ENCODE results near the gene MTUS2.

DNA sequence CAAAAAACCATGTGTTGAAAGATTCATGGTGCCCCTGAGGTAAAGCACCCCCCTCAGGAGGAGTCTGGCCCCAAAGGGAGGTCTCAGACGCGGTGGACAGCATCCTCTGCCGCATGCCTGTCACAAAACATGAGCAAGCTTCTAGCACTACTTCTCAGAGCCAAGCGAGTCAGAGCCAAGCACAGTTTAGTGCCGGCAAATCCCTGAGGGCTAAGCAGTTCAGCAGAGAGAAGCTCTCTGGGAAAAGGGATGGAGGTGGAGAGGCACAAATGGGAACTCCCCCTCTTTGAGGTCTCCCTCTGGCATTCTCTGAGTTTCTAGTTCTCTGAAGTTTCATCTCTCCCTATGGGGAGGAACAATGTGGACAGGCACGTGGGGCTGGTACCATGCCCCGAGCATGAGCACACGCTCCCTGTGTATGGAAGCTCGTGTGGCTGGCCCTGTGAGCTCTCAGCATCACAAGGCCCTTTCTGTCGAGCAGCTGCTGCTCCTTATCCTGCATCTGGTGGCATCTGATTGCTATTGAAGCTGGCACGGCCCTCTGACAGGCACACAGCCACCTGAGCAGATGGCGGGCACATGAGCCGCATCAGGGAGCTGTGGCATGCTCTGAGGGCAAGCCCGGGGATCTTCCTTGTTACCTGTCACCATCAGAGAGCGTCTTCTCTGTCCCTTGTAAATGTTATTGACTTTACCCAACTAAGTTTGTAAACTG is 450.3 kb downstream of the MTUS2 start:
- no peak for TF ChIP-seq EZH2 (IDR thresholded peaks at IDR 0.05; ENCODE audit: borderline replicate concordance, low read length)
- TF ChIP-seq, protein P1, sequence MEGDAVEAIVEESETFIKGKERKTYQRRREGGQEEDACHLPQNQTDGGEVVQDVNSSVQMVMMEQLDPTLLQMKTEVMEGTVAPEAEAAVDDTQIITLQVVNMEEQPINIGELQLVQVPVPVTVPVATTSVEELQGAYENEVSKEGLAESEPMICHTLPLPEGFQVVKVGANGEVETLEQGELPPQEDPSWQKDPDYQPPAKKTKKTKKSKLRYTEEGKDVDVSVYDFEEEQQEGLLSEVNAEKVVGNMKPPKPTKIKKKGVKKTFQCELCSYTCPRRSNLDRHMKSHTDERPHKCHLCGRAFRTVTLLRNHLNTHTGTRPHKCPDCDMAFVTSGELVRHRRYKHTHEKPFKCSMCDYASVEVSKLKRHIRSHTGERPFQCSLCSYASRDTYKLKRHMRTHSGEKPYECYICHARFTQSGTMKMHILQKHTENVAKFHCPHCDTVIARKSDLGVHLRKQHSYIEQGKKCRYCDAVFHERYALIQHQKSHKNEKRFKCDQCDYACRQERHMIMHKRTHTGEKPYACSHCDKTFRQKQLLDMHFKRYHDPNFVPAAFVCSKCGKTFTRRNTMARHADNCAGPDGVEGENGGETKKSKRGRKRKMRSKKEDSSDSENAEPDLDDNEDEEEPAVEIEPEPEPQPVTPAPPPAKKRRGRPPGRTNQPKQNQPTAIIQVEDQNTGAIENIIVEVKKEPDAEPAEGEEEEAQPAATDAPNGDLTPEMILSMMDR (conservative IDR thresholded peaks at IDR 0.05 in 1 of 2, IDR thresholded peaks at IDR 0.05 in 1 of 2; ENCODE audit: extremely low read depth in 1 of 2, insufficient read depth in 1 of 2, low read depth in 1 of 2, low read length in 2 of 2): no peak

Data from mammary epithelial cell (primary cell).